Mammary epithelial cell (primary cell): ENCODE results near the gene BORCS5.

Source experiments
- CTCF ChIP-seq, 2 donors: IDR thresholded peaks in 1 of 2; conservative IDR thresholded peaks in 1 of 2; 2 replicates each; pipeline ENCODE4 v1.5.1; 2011 to 2012; ENCODE audit warnings: inconsistent platforms in 2 of 2, low read length in 2 of 2, mild to moderate bottlenecking in 2 of 2, control low read depth in 1 of 2, low read depth in 1 of 2; ENCODE audit not compliant: insufficient read depth in 1 of 2; ENCODE audit errors: extremely low read depth in 1 of 2
- EZH2 ChIP-seq: IDR thresholded peaks from 2 replicates; pipeline ENCODE4 v1.6.1; 2012; ENCODE audit warnings: low read length, inconsistent platforms, borderline replicate concordance

- no peak for TF ChIP-seq CTCF (conservative IDR thresholded peaks at IDR 0.05 in 1 of 2, IDR thresholded peaks at IDR 0.05 in 1 of 2; ENCODE audit: extremely low read depth in 1 of 2, insufficient read depth in 1 of 2, low read depth in 1 of 2, low read length in 2 of 2)
- no peak for TF ChIP-seq EZH2
These were observed 130.6 kb downstream of the BORCS5 start for GRCh38 chr12:12487490-12487889.
